LHCN-M2 (cell line): Measurements from ENCODE around the gene CISH. TPM values are rescaled to one million over a fixed set of nuclear protein-coding genes. Genes with fewer than 3 reads are reported as not detected.
A peak's percentile ranks its signal among the peaks of the same experiment; 100 is the strongest.

ENCODE experiments used
- DNase-seq: peaks from one replicate; pipeline ENCODE4 v3.0.0-alpha.2; 2012; ENCODE audit warnings: low read depth
- total RNA-seq: library from RNA; depleted of rRNA; stranded (reverse); fragments of >200 nt; gene quantifications from 2 replicates; pipeline ENCODE4 v1.2.3, GENCODE V29; 2014; rRNA removed

Gene CISH
- total RNA-seq, 1 experiment from 2014 or later = 1.6 TPM

- no peak for DNase-seq
Measured at GRCh38 chr3:50572801-50573371, 38.7 kb downstream of the CISH start.

GRCh38 chr3:50572158-50572557 lies 39.4 kb downstream of the CISH start:
- DNase-seq = peak; percentile 51

- DNase-seq = no peak
Measured at GRCh38 chr3:50571486-50571885, 40.1 kb downstream of the CISH start.

GRCh38 chr3:50570508-50571279 lies 40.9 kb downstream of the CISH start:
- no peak for DNase-seq

GRCh38 chr3:50568947-50569749 lies 42.4 kb downstream of the CISH start, which contains the start of gene HEMK1:
HEMK1 (plus strand) TSS chr3:50569522; CDS start chr3:50571105, 1,583 bp downstream.
- DNase-seq = peak; percentile 93

- DNase-seq = peak; percentile 88
Measured at GRCh38 chr3:50567386-50568167, 44.0 kb downstream of the CISH start, which contains the start of gene C3orf18. C3orf18 (minus strand) TSS chr3:50567747; CDS start chr3:50565699, 2,048 bp downstream.

- DNase-seq = no peak
Measured at GRCh38 chr3:50567011-50567385, 44.6 kb downstream of the CISH start.

GRCh38 chr3:50564321-50564720 lies 47.3 kb downstream of the CISH start:
- DNase-seq = no peak

GRCh38 chr3:50563867-50564266 lies 47.7 kb downstream of the CISH start:
- DNase-seq = no peak

GRCh38 chr3:50562861-50563260 lies 48.7 kb downstream of the CISH start:
- DNase-seq = peak; percentile 65

- no peak for DNase-seq
Measured at GRCh38 chr3:50559702-50560101, 51.9 kb downstream of the CISH start.

- no peak for DNase-seq
Measured at GRCh38 chr3:50557915-50558314, 53.7 kb downstream of the CISH start.

GRCh38 chr3:50557106-50557505 lies 54.5 kb downstream of the CISH start:
- no peak for DNase-seq

Other genes with a start within 250 kb of the CISH start
- not detected in 2 replicates for gene CACNA2D2, start 108.1 kb downstream of the CISH start, total RNA-seq
- gene C3orf18, start 44.0 kb downstream of the CISH start, total RNA-seq = 15.1 and 18.7 TPM in 2 replicates
- gene HEMK1, start 42.3 kb downstream of the CISH start, total RNA-seq = 10.5 and 11.4 TPM in 2 replicates
- gene MAPKAPK3, start 5.4 kb upstream of the CISH start, total RNA-seq = 92.3 and 103 TPM in 2 replicates
- 0.45 and 0.46 TPM in 2 replicates for gene DOCK3, start 63.2 kb upstream of the CISH start, total RNA-seq